ENCODE measurements around the gene UBE2V1. TPM values are rescaled to one million over a fixed set of nuclear protein-coding genes. Genes with fewer than 3 reads are reported as not detected.
A peak's percentile ranks its signal among the peaks of the same experiment; 100 is the strongest.

UBE2V1 gene
- total and polyA plus RNA-seq, 2 of the 13 experiments (the other 11 are each of a cell fraction or from before 2014, with no cell fraction given) = 81.3 to 132 TPM

- no peak for TF ChIP-seq GABPA (IDR thresholded peaks at IDR 0.05; ENCODE audit: low read depth, low read length)
- no peak for TF ChIP-seq GABPA (CRISPR knock-in tag; IDR thresholded peaks at IDR 0.05; ENCODE audit: low read depth)
- TF ChIP-seq ZNF431 (CRISPR knock-in tag; IDR thresholded peaks at IDR 0.05; ENCODE audit: borderline replicate concordance, low read depth) = 0 out of 2 replicates have a peak, but pooled peaks have one; percentile 56
- TF ChIP-seq CERS6 (CRISPR knock-in tag; IDR thresholded peaks at IDR 0.05) = no peak
- TF ChIP-seq HDAC1 (CRISPR knock-in tag; IDR thresholded peaks at IDR 0.05) = peak; percentile 87
- no peak for TF ChIP-seq ZNF576 (CRISPR knock-in tag; IDR thresholded peaks at IDR 0.05)
- TF ChIP-seq YEATS4 (CRISPR knock-in tag; IDR thresholded peaks at IDR 0.05; ENCODE audit: borderline replicate concordance) = peak; percentile 79; the same call in 1 of the 2 replicates
- TF ChIP-seq, protein P1, sequence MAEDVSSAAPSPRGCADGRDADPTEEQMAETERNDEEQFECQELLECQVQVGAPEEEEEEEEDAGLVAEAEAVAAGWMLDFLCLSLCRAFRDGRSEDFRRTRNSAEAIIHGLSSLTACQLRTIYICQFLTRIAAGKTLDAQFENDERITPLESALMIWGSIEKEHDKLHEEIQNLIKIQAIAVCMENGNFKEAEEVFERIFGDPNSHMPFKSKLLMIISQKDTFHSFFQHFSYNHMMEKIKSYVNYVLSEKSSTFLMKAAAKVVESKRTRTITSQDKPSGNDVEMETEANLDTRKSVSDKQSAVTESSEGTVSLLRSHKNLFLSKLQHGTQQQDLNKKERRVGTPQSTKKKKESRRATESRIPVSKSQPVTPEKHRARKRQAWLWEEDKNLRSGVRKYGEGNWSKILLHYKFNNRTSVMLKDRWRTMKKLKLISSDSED (CRISPR knock-in tag; IDR thresholded peaks at IDR 0.05) = no peak
- TF ChIP-seq ZNF337 (CRISPR knock-in tag; IDR thresholded peaks at IDR 0.05; ENCODE audit: borderline replicate concordance, low read depth) = no peak
- TF ChIP-seq ZNF451 (CRISPR knock-in tag; IDR thresholded peaks at IDR 0.05) = peak; percentile 86; the same call in 1 of the 2 replicates
- peak; percentile 97 for TF ChIP-seq ZGPAT (CRISPR knock-in tag; IDR thresholded peaks at IDR 0.05)
- no peak; the same call in 1 of the 2 replicates for TF ChIP-seq SIX4 (CRISPR knock-in tag; IDR thresholded peaks at IDR 0.05)
- TF ChIP-seq CC2D1A (CRISPR knock-in tag; IDR thresholded peaks at IDR 0.05) = no peak
- TF ChIP-seq ZC3H13 (CRISPR knock-in tag; IDR thresholded peaks at IDR 0.05) = peak; percentile 92
- TF ChIP-seq ZNF121 (CRISPR knock-in tag; IDR thresholded peaks at IDR 0.05) = peak; percentile 79
- TF ChIP-seq NFYC (CRISPR knock-in tag; IDR thresholded peaks at IDR 0.05) = peak; percentile 17; the same call in 1 of the 2 replicates
- TF ChIP-seq ZNF224 (CRISPR knock-in tag; IDR thresholded peaks at IDR 0.05) = peak; percentile 87
- peak; percentile 70; the same call in 1 of the 2 replicates for TF ChIP-seq ZNF441 (CRISPR knock-in tag; IDR thresholded peaks at IDR 0.05; ENCODE audit: borderline replicate concordance)
- TF ChIP-seq, protein P2, sequence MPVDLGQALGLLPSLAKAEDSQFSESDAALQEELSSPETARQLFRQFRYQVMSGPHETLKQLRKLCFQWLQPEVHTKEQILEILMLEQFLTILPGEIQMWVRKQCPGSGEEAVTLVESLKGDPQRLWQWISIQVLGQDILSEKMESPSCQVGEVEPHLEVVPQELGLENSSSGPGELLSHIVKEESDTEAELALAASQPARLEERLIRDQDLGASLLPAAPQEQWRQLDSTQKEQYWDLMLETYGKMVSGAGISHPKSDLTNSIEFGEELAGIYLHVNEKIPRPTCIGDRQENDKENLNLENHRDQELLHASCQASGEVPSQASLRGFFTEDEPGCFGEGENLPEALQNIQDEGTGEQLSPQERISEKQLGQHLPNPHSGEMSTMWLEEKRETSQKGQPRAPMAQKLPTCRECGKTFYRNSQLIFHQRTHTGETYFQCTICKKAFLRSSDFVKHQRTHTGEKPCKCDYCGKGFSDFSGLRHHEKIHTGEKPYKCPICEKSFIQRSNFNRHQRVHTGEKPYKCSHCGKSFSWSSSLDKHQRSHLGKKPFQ (CRISPR knock-in tag; IDR thresholded peaks at IDR 0.05; ENCODE audit: insufficient replicate concordance) = no peak
- TF ChIP-seq TGIF2 (CRISPR knock-in tag; IDR thresholded peaks at IDR 0.05) = peak; percentile 75
- 0 out of 2 replicates have a peak, but pooled peaks have one; percentile 33 for TF ChIP-seq NFATC3 (CRISPR knock-in tag; IDR thresholded peaks at IDR 0.05)
- TF ChIP-seq, protein P3, sequence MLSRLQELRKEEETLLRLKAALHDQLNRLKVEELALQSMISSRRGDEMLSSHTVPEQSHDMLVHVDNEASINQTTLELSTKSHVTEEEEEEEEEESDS (CRISPR knock-in tag; IDR thresholded peaks at IDR 0.05; ENCODE audit: borderline replicate concordance) = peak; percentile 62; the same call in 1 of the 2 replicates
Measured at GRCh38 chr20:50071039-50071888, 41.7 kb downstream of the UBE2V1 start (continued).
